Measurements from ENCODE around the gene MT1B.
"Not testable (repeated sequence)": the region's sequence is repeated elsewhere in the genome, so short reads cannot be mapped to it uniquely, and the experiment has no call there.

Gene MT1B

GRCh38 chr16:56618138-56618537 lies 33.5 kb upstream of the MT1B start:
- FAIRE-seq (no peak), DNase-seq (ENCODE audit: extremely low spot score, insufficient read length, low read depth) (no peak)

GRCh38 chr16:56620339-56620897 lies 31.3 kb upstream of the MT1B start:
- no peak for FAIRE-seq
- no peak for DNase-seq (ENCODE audit: extremely low spot score, insufficient read length, low read depth)

GRCh38 chr16:56621665-56622445 lies 29.8 kb upstream of the MT1B start:
- DNase-seq (ENCODE audit: extremely low spot score, insufficient read length, low read depth); FAIRE-seq: not testable (repeated sequence)

- not testable (repeated sequence) for DNase-seq (ENCODE audit: extremely low spot score, insufficient read length, low read depth); FAIRE-seq
Observed at GRCh38 chr16:56623184-56623583, 28.5 kb upstream of the MT1B start.

- no peak for DNase-seq (ENCODE audit: extremely low spot score, insufficient read length, low read depth)
- FAIRE-seq: no peak
Observed at GRCh38 chr16:56623637-56624036, 28.0 kb upstream of the MT1B start.

- FAIRE-seq (no peak), DNase-seq (ENCODE audit: extremely low spot score, insufficient read length, low read depth) (no peak)
Observed at GRCh38 chr16:56625140-56625942, 26.3 kb upstream of the MT1B start, which contains the start of gene MT1E. TSS of gene MT1E (plus strand) at chr16:56625781. CDS start at chr16:56625852, 71 bp downstream.

- DNase-seq (ENCODE audit: extremely low spot score, insufficient read length, low read depth) (no peak), FAIRE-seq (no peak)
Observed at GRCh38 chr16:56625943-56626654, 25.6 kb upstream of the MT1B start.

GRCh38 chr16:56626685-56627084 lies 25.0 kb upstream of the MT1B start:
- DNase-seq (ENCODE audit: extremely low spot score, insufficient read length, low read depth): no peak
- no peak for FAIRE-seq

GRCh38 chr16:56628486-56629350 lies 23.0 kb upstream of the MT1B start:
- DNase-seq (ENCODE audit: extremely low spot score, insufficient read length, low read depth) (no peak), FAIRE-seq (no peak)

GRCh38 chr16:56629531-56629930 lies 22.2 kb upstream of the MT1B start:
- FAIRE-seq (no peak), DNase-seq (ENCODE audit: extremely low spot score, insufficient read length, low read depth) (no peak)

GRCh38 chr16:56630134-56630533 lies 21.6 kb upstream of the MT1B start:
- FAIRE-seq (peak; percentile 80), DNase-seq (ENCODE audit: extremely low spot score, insufficient read length, low read depth) (peak; percentile 30)

GRCh38 chr16:56631197-56631596 lies 20.5 kb upstream of the MT1B start:
- FAIRE-seq (no peak), DNase-seq (ENCODE audit: extremely low spot score, insufficient read length, low read depth) (no peak)

GRCh38 chr16:56631832-56632155 lies 19.9 kb upstream of the MT1B start:
- FAIRE-seq (no peak), DNase-seq (ENCODE audit: extremely low spot score, insufficient read length, low read depth) (no peak)

GRCh38 chr16:56632156-56632847 lies 19.4 kb upstream of the MT1B start, which contains the start of gene MT1M:
TSS of gene MT1M (plus strand) at chr16:56632659. CDS start at chr16:56632732, 73 bp downstream.
- FAIRE-seq: no peak
- no peak for DNase-seq (ENCODE audit: extremely low spot score, insufficient read length, low read depth)

GRCh38 chr16:56632848-56633365 lies 18.8 kb upstream of the MT1B start:
- no peak for DNase-seq (ENCODE audit: extremely low spot score, insufficient read length, low read depth)
- no peak for FAIRE-seq

GRCh38 chr16:56633535-56633934 lies 18.2 kb upstream of the MT1B start:
- no peak for DNase-seq (ENCODE audit: extremely low spot score, insufficient read length, low read depth)
- FAIRE-seq: no peak

- FAIRE-seq (no peak), DNase-seq (ENCODE audit: extremely low spot score, insufficient read length, low read depth) (no peak)
Observed at GRCh38 chr16:56634715-56635440, 16.8 kb upstream of the MT1B start.

- FAIRE-seq (no peak), DNase-seq (ENCODE audit: extremely low spot score, insufficient read length, low read depth) (no peak)
Observed at GRCh38 chr16:56635441-56635967, 16.2 kb upstream of the MT1B start.
